Esophagus squamous epithelium (tissue), 4 donors: ENCODE data around the gene C11orf86.

ENCODE experiments used
- CTCF ChIP-seq, 6 experiments: fragments of 450-650 bp in 4 of 6; fragments of 200-600 bp in 2 of 6; sonication (generic) in 2 of 6; IDR thresholded peaks; one replicate each; pipeline ENCODE4 v1.5.1; 2016 to 2019; ENCODE audit warnings: antibody characterized with exemption in 6 of 6, mild to moderate bottlenecking in 4 of 6, moderate library complexity in 4 of 6
- POLR2A ChIP-seq, 4 donors: fragments of 450-650 bp; IDR thresholded peaks; one replicate each; pipeline ENCODE4 v1.6.1; 2017; ENCODE audit warnings: antibody characterized with exemption in 4 of 4, mild to moderate bottlenecking in 4 of 4, moderate library complexity in 3 of 4

DNA sequence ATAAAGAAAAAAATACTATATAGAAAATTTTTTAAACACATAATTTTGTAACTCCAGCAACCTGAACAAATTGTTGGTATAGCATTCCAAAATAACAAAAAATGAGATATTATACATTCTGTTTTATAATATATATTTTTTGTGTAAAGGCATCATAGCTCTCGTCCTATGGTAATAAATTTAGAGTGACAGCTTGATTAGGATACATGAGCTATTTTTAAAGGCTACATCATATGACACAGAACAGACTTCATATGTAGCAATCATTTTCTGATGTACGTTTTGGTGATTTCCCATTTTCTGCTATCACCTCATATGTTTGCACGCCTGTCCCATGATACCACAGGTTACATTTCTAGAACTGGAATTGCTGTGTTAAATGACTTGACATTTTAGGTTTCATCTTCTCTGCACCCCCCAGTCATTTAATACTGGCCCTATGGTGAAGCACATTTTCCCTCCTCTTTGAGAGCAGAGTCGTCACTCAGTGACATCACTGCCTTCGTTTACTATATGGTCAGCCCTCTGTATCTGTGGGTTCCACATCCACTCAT lies 36.4 kb upstream of the C11orf86 start:
- TF ChIP-seq POLR2A (IDR thresholded peaks at IDR 0.05) (no peak), CTCF (IDR thresholded peaks at IDR 0.05) (no peak)
